Measurements from ENCODE around the gene SRGN. TPM values are rescaled to one million over a fixed set of nuclear protein-coding genes. Genes with fewer than 3 reads are reported as not detected.

The SRGN gene
- polyA plus RNA-seq, 1 donor from 2014 or later: not detected

- Histone ChIP-seq H3K9ac (ENCODE audit: low read length) (no peak overlapping the region), H3F3A (ENCODE audit: insufficient read depth, low read length, poor library complexity, severe bottlenecking) (no peaks in the 10 kb centered on the region), H2AFZ (ENCODE audit: low read depth, low read length) (no peak overlapping the region)
These were observed 19.2 kb downstream of the SRGN start for GRCh38 chr10:69107176-69107490.

GRCh38 chr10:69107699-69108098, 19.8 kb downstream of the SRGN start:
- H3K4me2 ChIP-seq (ENCODE audit: low read length): no peak overlapping the region
- no peaks in the 10 kb centered on the region for H3F3A ChIP-seq (ENCODE audit: insufficient read depth, low read length, poor library complexity, severe bottlenecking)
- H2AFZ ChIP-seq (ENCODE audit: low read depth, low read length): no peak overlapping the region
- H3K27ac ChIP-seq (ENCODE audit: low read length): no peak overlapping the region
- H3K9me3 ChIP-seq (ENCODE audit: low read length): no peaks in the 10 kb centered on the region
- no peak overlapping the region for H3K9ac ChIP-seq (ENCODE audit: low read length)
- H3K79me2 ChIP-seq (replicated peaks; ENCODE audit: insufficient read depth, low read length): no peaks in the 10 kb centered on the region
- H4K20me1 ChIP-seq (ENCODE audit: insufficient read depth): no peaks in the 10 kb centered on the region
- no peaks in the 10 kb centered on the region for H3K9me2 ChIP-seq (ENCODE audit: insufficient read depth, low read length)
- H3K27me3 ChIP-seq (ENCODE audit: insufficient read depth, low read depth, low read length): no peaks in the 10 kb centered on the region
- no peak overlapping the region for H3K4me3 ChIP-seq (ENCODE audit: low read length)
- H3K36me3 ChIP-seq (ENCODE audit: insufficient read depth, low read length): no peaks in the 10 kb centered on the region
- TF ChIP-seq RAD21 (conservative IDR thresholded peaks at IDR 0.05): no peak
- TF ChIP-seq EP300 (conservative IDR thresholded peaks at IDR 0.05; ENCODE audit: poor library complexity, severe bottlenecking): no peak
- TF ChIP-seq MXI1 (conservative IDR thresholded peaks at IDR 0.05; ENCODE audit: poor library complexity, severe bottlenecking): no peak
- TF ChIP-seq TAF1 (IDR thresholded peaks at IDR 0.05; ENCODE audit: low read depth): no peak
- no peak for TF ChIP-seq POLR2AphosphoS5 (IDR thresholded peaks at IDR 0.05)
- no peak for TF ChIP-seq EZH2 (IDR thresholded peaks at IDR 0.05; ENCODE audit: borderline replicate concordance, insufficient read depth, low read length, poor library complexity, severe bottlenecking)
- TF ChIP-seq CTCF (IDR thresholded peaks at IDR 0.05; ENCODE audit: poor library complexity, severe bottlenecking): no peak
- TF ChIP-seq SMC3 (conservative IDR thresholded peaks at IDR 0.05; ENCODE audit: poor library complexity): no peak

More at GRCh38 chr10:69107176-69107490, 19.2 kb downstream of the SRGN start:
- H3K4me3 ChIP-seq (ENCODE audit: low read length): no peak overlapping the region
- no peaks in the 10 kb centered on the region for H3K27me3 ChIP-seq (ENCODE audit: insufficient read depth, low read depth, low read length)
- no peaks in the 10 kb centered on the region for H4K20me1 ChIP-seq (ENCODE audit: insufficient read depth)
- H3K9me3 ChIP-seq (ENCODE audit: low read length): no peaks in the 10 kb centered on the region
- H3K36me3 ChIP-seq (ENCODE audit: insufficient read depth, low read length): no peaks in the 10 kb centered on the region
- H3K79me2 ChIP-seq (replicated peaks; ENCODE audit: insufficient read depth, low read length): no peaks in the 10 kb centered on the region
- TF ChIP-seq REST (IDR thresholded peaks at IDR 0.05; ENCODE audit: borderline replicate concordance) (no peak), TAF1 (IDR thresholded peaks at IDR 0.05; ENCODE audit: low read depth) (no peak), RAD21 (conservative IDR thresholded peaks at IDR 0.05) (no peak), POLR2AphosphoS5 (IDR thresholded peaks at IDR 0.05) (no peak), SMC3 (conservative IDR thresholded peaks at IDR 0.05; ENCODE audit: poor library complexity) (no peak), EZH2 (IDR thresholded peaks at IDR 0.05; ENCODE audit: borderline replicate concordance, insufficient read depth, low read length, poor library complexity, severe bottlenecking) (no peak), EP300 (conservative IDR thresholded peaks at IDR 0.05; ENCODE audit: poor library complexity, severe bottlenecking) (no peak), MXI1 (conservative IDR thresholded peaks at IDR 0.05; ENCODE audit: poor library complexity, severe bottlenecking) (no peak), CTCF (IDR thresholded peaks at IDR 0.05; ENCODE audit: poor library complexity, severe bottlenecking) (no peak)
- no peak overlapping the region for H3K4me2 ChIP-seq (ENCODE audit: low read length)
- no peak overlapping the region for H3K27ac ChIP-seq (ENCODE audit: low read length)
- H3K9me2 ChIP-seq (ENCODE audit: insufficient read depth, low read length): no peaks in the 10 kb centered on the region

All from neural cell (in vitro differentiated cells).